ENCODE data around the gene NEURL1. TPM values are rescaled to one million over a fixed set of nuclear protein-coding genes. Genes with fewer than 3 reads are reported as not detected.
A peak's percentile ranks its signal among the peaks of the same experiment; 100 is the strongest.

The NEURL1 gene
- total RNA-seq, 1 donor from 2014 or later, result 0.05 TPM

DNA sequence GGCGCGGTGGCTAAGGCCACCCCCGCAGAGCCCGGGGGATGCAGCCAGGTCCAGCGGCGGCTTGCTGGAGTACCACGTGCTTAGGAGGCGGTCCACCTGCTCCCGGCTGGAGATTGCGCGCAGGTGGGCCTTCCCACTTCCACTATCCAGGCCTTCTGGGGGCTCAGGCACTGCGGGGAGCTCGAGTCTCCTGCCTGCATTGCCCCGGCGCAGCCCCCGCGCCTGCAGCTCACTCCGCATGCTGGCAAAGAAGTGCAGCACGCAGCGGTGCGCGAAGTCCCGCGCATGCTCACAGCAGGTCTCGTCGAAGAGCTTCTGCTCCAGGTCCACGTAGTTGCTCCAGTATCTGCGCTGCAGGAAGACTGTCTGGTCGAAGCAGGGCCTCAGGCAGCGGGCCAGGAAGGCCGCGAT, 20.2 kb upstream of the NEURL1 start:
- Mint-ChIP-seq H3K27me3 (ENCODE audit: low read depth) (peaks cover 18% of the 10 kb centered on the region), H3K4me1 (ENCODE audit: low read depth) (no peaks in the 10 kb centered on the region), H3K27ac (ENCODE audit: unreplicated experiment) (no peak overlapping the region), H3K36me3 (ENCODE audit: low read depth) (no peaks in the 10 kb centered on the region), H3K9me3 (ENCODE audit: low read depth) (no peaks in the 10 kb centered on the region), H3K4me3 (ENCODE audit: unreplicated experiment) (no peak overlapping the region)
- DNase-seq (ENCODE audit: low spot score), result no peak
- no peak for TF ChIP-seq CTCF (IDR thresholded peaks at IDR 0.05)

DNA sequence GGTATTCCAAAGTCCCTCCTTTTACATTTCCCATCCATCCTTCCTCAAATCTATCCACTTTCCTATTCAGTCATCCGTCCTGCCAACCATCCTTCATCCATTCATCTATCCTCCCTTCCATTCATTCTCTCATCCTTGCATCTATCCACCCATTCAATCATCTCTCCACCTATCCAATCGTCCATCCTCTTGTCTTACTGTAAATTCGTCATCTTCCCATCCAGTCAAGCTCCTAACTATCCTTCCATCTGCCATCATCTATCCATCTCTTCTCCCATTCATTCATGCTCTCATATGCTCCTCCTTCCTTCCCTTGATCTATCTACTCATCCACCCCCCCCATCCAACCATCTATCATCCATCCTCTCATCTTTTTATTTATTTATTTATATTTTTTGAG, 19.4 kb upstream of the NEURL1 start:
- no peaks in the 10 kb centered on the region for H3K36me3 Mint-ChIP-seq (ENCODE audit: low read depth)
- H3K27me3 Mint-ChIP-seq (ENCODE audit: low read depth), result peaks cover 18% of the 10 kb centered on the region
- DNase-seq (ENCODE audit: low spot score), result no peak
- TF ChIP-seq CTCF (IDR thresholded peaks at IDR 0.05), result no peak
- H3K9me3 Mint-ChIP-seq (ENCODE audit: low read depth), result no peaks in the 10 kb centered on the region
- no peaks in the 10 kb centered on the region for H3K4me1 Mint-ChIP-seq (ENCODE audit: low read depth)
- H3K4me3 Mint-ChIP-seq (ENCODE audit: unreplicated experiment), result no peak overlapping the region
- H3K27ac Mint-ChIP-seq (ENCODE audit: unreplicated experiment), result no peak overlapping the region

DNA sequence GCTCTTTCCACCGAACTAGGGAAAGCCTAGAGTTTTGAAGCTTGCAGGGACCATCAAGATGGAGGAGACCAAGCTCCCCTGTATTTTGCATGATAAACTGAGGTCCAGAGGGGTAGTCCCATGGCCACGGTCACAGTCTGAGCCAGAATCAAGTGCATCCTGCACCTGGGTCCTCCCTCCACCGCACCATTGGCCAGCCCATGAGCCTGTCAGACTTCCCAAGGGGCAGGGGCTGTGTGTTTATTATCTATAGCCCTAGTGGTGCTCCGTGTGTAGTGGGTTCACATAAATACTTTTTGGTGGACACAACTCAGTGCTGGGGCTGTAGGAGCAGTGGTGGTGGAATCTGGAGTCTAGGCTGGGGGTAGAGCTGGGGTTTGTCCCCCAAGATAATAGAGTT, 18.1 kb upstream of the NEURL1 start:
- Mint-ChIP-seq H3K4me1 (ENCODE audit: low read depth) (no peaks in the 10 kb centered on the region), H3K36me3 (ENCODE audit: low read depth) (no peaks in the 10 kb centered on the region), H3K27ac (ENCODE audit: unreplicated experiment) (no peak overlapping the region), H3K9me3 (ENCODE audit: low read depth) (no peaks in the 10 kb centered on the region), H3K27me3 (ENCODE audit: low read depth) (peaks cover 10% of the 10 kb centered on the region), H3K4me3 (ENCODE audit: unreplicated experiment) (no peak overlapping the region)
- no peak for TF ChIP-seq CTCF (IDR thresholded peaks at IDR 0.05)
- DNase-seq (ENCODE audit: low spot score), result no peak

- peak; percentile 29 for TF ChIP-seq CTCF (IDR thresholded peaks at IDR 0.05)
- DNase-seq (ENCODE audit: low spot score), result no peak
- no peaks in the 10 kb centered on the region for H3K9me3 Mint-ChIP-seq (ENCODE audit: low read depth)
- no peaks in the 10 kb centered on the region for H3K4me1 Mint-ChIP-seq (ENCODE audit: low read depth)
- no peak overlapping the region for H3K27ac Mint-ChIP-seq (ENCODE audit: unreplicated experiment)
- H3K27me3 Mint-ChIP-seq (ENCODE audit: low read depth), result peaks cover 7% of the 10 kb centered on the region
- no peak overlapping the region for H3K4me3 Mint-ChIP-seq (ENCODE audit: unreplicated experiment)
- no peaks in the 10 kb centered on the region for H3K36me3 Mint-ChIP-seq (ENCODE audit: low read depth)
Observed at GRCh38 chr10:103476046-103476768, 17.3 kb upstream of the NEURL1 start.

GRCh38 chr10:103478671-103479070, 14.8 kb upstream of the NEURL1 start:
- Mint-ChIP-seq H3K36me3 (ENCODE audit: low read depth) (no peaks in the 10 kb centered on the region), H3K27me3 (ENCODE audit: low read depth) (peaks cover 7% of the 10 kb centered on the region), H3K4me1 (ENCODE audit: low read depth) (peaks cover 3% of the 10 kb centered on the region), H3K9me3 (ENCODE audit: low read depth) (no peaks in the 10 kb centered on the region), H3K4me3 (ENCODE audit: unreplicated experiment) (no peak overlapping the region), H3K27ac (ENCODE audit: unreplicated experiment) (no peak overlapping the region)
- no peak for TF ChIP-seq CTCF (IDR thresholded peaks at IDR 0.05)
- DNase-seq (ENCODE audit: low spot score), result no peak

Data from chondrocyte (in vitro differentiated cells).